Bronchial epithelial cell (primary cell): ENCODE results near the gene GIT2. TPM values are rescaled to one million over a fixed set of nuclear protein-coding genes. Genes with fewer than 3 reads are reported as not detected.
"Not testable (repeated sequence)": the region's sequence is repeated elsewhere in the genome, so short reads cannot be mapped to it uniquely, and the experiment has no call there.

Source experiments
- DNase-seq: peaks from one replicate; pipeline ENCODE4 v3.0.0-alpha.2; 2010; ENCODE audit warnings: low read depth
- FAIRE-seq: peaks from 2 replicates; lab custom pipeline; 2011; peaks lifted over from hg19 to GRCh38; lab: Jason Lieb, UNC
- H3K27me3 ChIP-seq: 2 replicates; pipeline ENCODE4 v1.5.1; 2011; ENCODE audit warnings: low read length; ENCODE audit not compliant: control insufficient read depth, insufficient read depth
- H3K36me3 ChIP-seq: 2 replicates; pipeline ENCODE4 v1.5.1; 2011; ENCODE audit warnings: low read length; ENCODE audit not compliant: control insufficient read depth, insufficient read depth
- H3K4me3 ChIP-seq: 2 replicates; pipeline ENCODE4 v1.5.1; 2011; ENCODE audit warnings: mild to moderate bottlenecking, low read depth, low read length, control low read depth
- CTCF ChIP-seq: IDR thresholded peaks from 2 replicates; pipeline ENCODE4 v1.5.1; 2011; ENCODE audit warnings: mild to moderate bottlenecking, moderate library complexity, low read length, control low read depth, inconsistent platforms; ENCODE audit not compliant: insufficient read depth, severe bottlenecking
- total RNA-seq: library from RNA; depleted of rRNA; stranded (reverse); fragments of >200 nt; gene quantifications from 2 replicates; pipeline ENCODE4 v1.2.1, GENCODE V29; 2014

The GIT2 gene
- total RNA-seq, 1 donor from 2014 or later = 22.4 TPM

GRCh38 chr12:110010853-110011723 lies 14.9 kb upstream of the GIT2 start:
- FAIRE-seq = no peak
- peaks cover 9% of the 10 kb centered on the region for H3K36me3 ChIP-seq

GRCh38 chr12:110008681-110009398 lies 12.7 kb upstream of the GIT2 start:
- not testable (repeated sequence) for FAIRE-seq, H3K36me3 ChIP-seq, H3K27me3 ChIP-seq, H3K4me3 ChIP-seq, DNase-seq

More at GRCh38 chr12:110010853-110011723, 14.9 kb upstream of the GIT2 start:
- Histone ChIP-seq H3K27me3 (no peaks in the 10 kb centered on the region), H3K4me3 (no peak overlapping the region)
- DNase-seq = no peak
- TF ChIP-seq CTCF = no peak

- FAIRE-seq (no peak), DNase-seq (no peak)
- Histone ChIP-seq H3K27me3 (no peaks in the 10 kb centered on the region), H3K4me3 (no peak overlapping the region), H3K36me3 (peaks cover 2% of the 10 kb centered on the region)
- TF ChIP-seq CTCF = no peak
These were observed 11.7 kb upstream of the GIT2 start for GRCh38 chr12:110007881-110008280.

GRCh38 chr12:110006115-110006514 lies 9.9 kb upstream of the GIT2 start:
- no peaks in the 10 kb centered on the region for H3K27me3 ChIP-seq
- TF ChIP-seq CTCF = no peak
- FAIRE-seq (no peak), DNase-seq (no peak)
- no peak overlapping the region for H3K4me3 ChIP-seq
- H3K36me3 ChIP-seq = no peaks in the 10 kb centered on the region

GRCh38 chr12:110005319-110005973 lies 9.3 kb upstream of the GIT2 start:
- DNase-seq (no peak), FAIRE-seq (no peak)
- TF ChIP-seq CTCF = no peak
- Histone ChIP-seq H3K36me3 (no peaks in the 10 kb centered on the region), H3K4me3 (no peak overlapping the region), H3K27me3 (no peaks in the 10 kb centered on the region)

- FAIRE-seq = no peak
- no peaks in the 10 kb centered on the region for H3K36me3 ChIP-seq
- no peak for DNase-seq
- H3K4me3 ChIP-seq = no peak overlapping the region
- no peak for TF ChIP-seq CTCF
- no peaks in the 10 kb centered on the region for H3K27me3 ChIP-seq
These were observed 8.4 kb upstream of the GIT2 start for GRCh38 chr12:110004598-110004997.
